ENCODE measurements around the gene TEX13B.
A peak's percentile ranks its signal among the peaks of the same experiment; 100 is the strongest.
"Not testable (repeated sequence)": the region's sequence is repeated elsewhere in the genome, so short reads cannot be mapped to it uniquely, and the experiment has no call there.

TEX13B gene

GRCh38 chrX:107982356-107982755 lies at the start of gene TEX13B:
TSS of gene TEX13B (minus strand) at chrX:107982370. CDS start at chrX:107982127, 243 bp downstream.
- FAIRE-seq = no peak

GRCh38 chrX:108029928-108030711 lies 48.0 kb upstream of the TEX13B start:
- FAIRE-seq = no peak

- FAIRE-seq = no peak
Measured at GRCh38 chrX:108028854-108029253, 46.7 kb upstream of the TEX13B start.

GRCh38 chrX:108025954-108026600 lies 43.9 kb upstream of the TEX13B start:
- no peak for FAIRE-seq

GRCh38 chrX:108025376-108025775 lies 43.2 kb upstream of the TEX13B start:
- FAIRE-seq = no peak

- FAIRE-seq = no peak
Measured at GRCh38 chrX:108022491-108023089, 40.4 kb upstream of the TEX13B start.

- peak; percentile 51 for FAIRE-seq
Measured at GRCh38 chrX:108020631-108021030, 38.5 kb upstream of the TEX13B start.

- no peak for FAIRE-seq
Measured at GRCh38 chrX:108019382-108019875, 37.3 kb upstream of the TEX13B start.

GRCh38 chrX:108018656-108019381 lies 36.6 kb upstream of the TEX13B start:
- no peak for FAIRE-seq

- peak; percentile 57 for FAIRE-seq
Measured at GRCh38 chrX:108001218-108001814, 19.1 kb upstream of the TEX13B start.

- no peak for FAIRE-seq
Measured at GRCh38 chrX:108000751-108001150, 18.6 kb upstream of the TEX13B start.

GRCh38 chrX:107996124-107996523 lies 14.0 kb upstream of the TEX13B start:
- no peak for FAIRE-seq

GRCh38 chrX:107985033-107985432 lies 2.9 kb upstream of the TEX13B start:
- FAIRE-seq = no peak

GRCh38 chrX:107979534-107979933 lies 2.6 kb downstream of the TEX13B start:
- no peak for FAIRE-seq

GRCh38 chrX:107978707-107979307 lies 3.4 kb downstream of the TEX13B start:
- no peak for FAIRE-seq

- FAIRE-seq = no peak
Measured at GRCh38 chrX:107978071-107978470, 4.1 kb downstream of the TEX13B start.

- no peak for FAIRE-seq
Measured at GRCh38 chrX:107971636-107972035, 10.5 kb downstream of the TEX13B start.

GRCh38 chrX:107970073-107970472 lies 12.1 kb downstream of the TEX13B start:
- no peak for FAIRE-seq

- FAIRE-seq = no peak
Measured at GRCh38 chrX:107968623-107969022, 13.5 kb downstream of the TEX13B start.

GRCh38 chrX:107955337-107955736 lies 26.8 kb downstream of the TEX13B start:
- FAIRE-seq = not testable (repeated sequence)

- no peak for FAIRE-seq
Measured at GRCh38 chrX:107940095-107940494, 42.1 kb downstream of the TEX13B start.

- no peak for FAIRE-seq
Measured at GRCh38 chrX:107936434-107936730, 45.8 kb downstream of the TEX13B start.

Data from G401.6 (cell line).